RWPE2 (cell line): ENCODE data around the gene OVOL1.
"Not testable (repeated sequence)": the region's sequence is repeated elsewhere in the genome, so short reads cannot be mapped to it uniquely, and the experiment has no call there.

Experiments used
- ATAC-seq: fragments of 200-7000 bp; cut with Tn5 transposase; 3 replicates; pipeline ENCODE4 v1.9.1; 2021; ENCODE audit warnings: low read depth
- DNase-seq: peaks from one replicate; pipeline ENCODE4 v3.0.0-alpha.2; 2020; ENCODE audit warnings: low spot score
- H3K27ac ChIP-seq: fragments of 450-650 bp; 2 replicates; pipeline ENCODE4 v1.5.1; 2017; ENCODE audit warnings: mild to moderate bottlenecking; ENCODE audit not compliant: poor library complexity, severe bottlenecking
- H3K27me3 ChIP-seq: fragments of 250-450 bp; sonication (Bioruptor Pico); 2 replicates; pipeline ENCODE4 v1.5.1; 2021; ENCODE audit warnings: mild to moderate bottlenecking, moderate library complexity; ENCODE audit not compliant: insufficient read depth, poor library complexity, severe bottlenecking
- H3K36me3 ChIP-seq: fragments of 250-450 bp; sonication (Bioruptor Pico); 2 replicates; pipeline ENCODE4 v1.5.1; 2020; ENCODE audit warnings: low read depth, mild to moderate bottlenecking, moderate library complexity
- H3K4me1 ChIP-seq: fragments of 250-450 bp; sonication (Bioruptor Pico); 2 replicates; pipeline ENCODE4 v1.5.1; 2021; ENCODE audit warnings: mild to moderate bottlenecking, moderate library complexity; ENCODE audit not compliant: insufficient read depth, poor library complexity, severe bottlenecking
- H3K4me3 ChIP-seq: fragments of 250-450 bp; sonication (Bioruptor Pico); 2 replicates; pipeline ENCODE4 v1.5.1; 2021; ENCODE audit warnings: mild to moderate bottlenecking, moderate library complexity; ENCODE audit not compliant: severe bottlenecking
- H3K9me3 ChIP-seq: fragments of 250-450 bp; sonication (Bioruptor Pico); 2 replicates; pipeline ENCODE4 v1.5.1; 2021; ENCODE audit warnings: mild to moderate bottlenecking, moderate library complexity; ENCODE audit not compliant: severe bottlenecking
- CTCF ChIP-seq: fragments of 450-650 bp; IDR thresholded peaks from one replicate; pipeline ENCODE4 v1.5.1; 2017; ENCODE audit warnings: mild to moderate bottlenecking, moderate library complexity; ENCODE audit not compliant: poor library complexity, severe bottlenecking

Gene OVOL1

DNA sequence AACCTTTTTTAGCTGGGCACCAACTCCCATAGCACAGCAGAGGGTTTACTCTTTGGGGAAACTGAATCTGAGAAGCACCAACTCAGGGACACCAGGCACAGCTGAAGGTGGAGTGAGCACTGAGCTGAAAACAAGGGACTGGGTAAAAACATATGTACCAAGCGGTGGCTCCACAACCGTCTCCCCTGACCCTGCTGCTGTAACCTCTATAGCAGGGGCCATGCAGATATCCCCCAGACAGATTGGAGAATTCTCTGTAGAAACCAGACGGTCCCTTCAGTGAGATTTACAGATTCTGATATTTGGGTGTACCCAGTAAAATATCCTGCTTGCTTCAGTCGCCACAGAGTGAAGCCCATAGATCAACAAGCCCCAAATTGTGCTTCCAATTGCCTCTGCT lies 42.6 kb downstream of the OVOL1 start:
- DNase-seq: no peak
- H3K4me1 ChIP-seq: no peaks in the 10 kb centered on the region
- H3K4me3 ChIP-seq: no peak overlapping the region
- TF ChIP-seq CTCF: no peak
- no peaks in the 10 kb centered on the region for H3K27me3 ChIP-seq
- H3K9me3 ChIP-seq: no peaks in the 10 kb centered on the region
- H3K36me3 ChIP-seq: no peaks in the 10 kb centered on the region
- ATAC-seq: no peak
- no peak overlapping the region for H3K27ac ChIP-seq

DNA sequence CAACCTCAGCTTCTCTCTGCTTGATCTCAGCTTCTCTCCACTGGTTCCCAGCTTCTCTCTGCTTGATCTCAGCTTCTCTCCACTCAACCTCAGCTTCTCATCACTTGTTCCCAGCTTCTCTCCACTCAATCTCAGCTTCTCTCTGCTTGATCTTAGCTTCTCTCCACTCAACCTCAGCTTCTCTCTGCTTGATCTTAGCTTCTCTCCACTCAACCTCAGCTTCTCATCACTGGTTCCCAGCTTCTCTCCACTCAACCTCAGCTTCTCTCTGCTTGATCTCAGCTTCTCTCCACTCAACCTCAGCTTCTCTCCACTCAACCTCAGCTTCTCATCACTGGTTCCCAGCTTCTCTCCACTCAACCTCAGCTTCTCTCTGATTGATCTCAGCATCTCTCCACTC lies 45.4 kb downstream of the OVOL1 start:
- H3K27ac ChIP-seq, H3K27me3 ChIP-seq, H3K36me3 ChIP-seq, DNase-seq, ATAC-seq, H3K4me1 ChIP-seq, H3K9me3 ChIP-seq, H3K4me3 ChIP-seq: not testable (repeated sequence)

- peak within 1 kb of the TSS; percentile 37 for H3K4me3 ChIP-seq
- H3K27me3 ChIP-seq: no peaks in the 10 kb centered on the region
Observed at GRCh38 chr11:65833297-65834030, 46.6 kb downstream of the OVOL1 start, which contains the start of gene SNX32. Gene SNX32, plus strand, starts transcription at chr11:65833963. Its CDS starts 103 bp downstream, at chr11:65834066.

DNA sequence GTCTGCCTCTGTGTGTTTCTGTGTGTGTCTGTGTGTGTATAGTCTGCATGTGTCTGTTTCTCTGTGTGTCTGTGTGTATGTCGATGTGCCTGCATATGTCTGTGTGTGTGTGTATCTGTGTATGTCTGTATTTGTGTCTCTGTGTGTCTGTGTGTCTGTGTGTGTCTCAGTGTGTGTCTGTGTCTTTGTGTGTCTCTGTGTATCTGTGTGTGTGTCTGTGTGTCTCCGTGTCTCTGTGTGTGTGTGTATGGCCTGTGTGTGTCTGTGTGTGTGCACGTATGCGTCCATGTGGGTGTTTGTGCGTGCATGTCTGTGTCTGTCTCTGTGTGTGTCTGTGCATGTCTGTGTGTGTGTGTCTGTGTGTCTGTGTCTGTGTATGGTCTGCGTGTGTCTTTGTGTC lies 47.3 kb downstream of the OVOL1 start:
- Histone ChIP-seq H3K27me3 (no peaks in the 10 kb centered on the region), H3K9me3 (no peaks in the 10 kb centered on the region), H3K36me3 (no peaks in the 10 kb centered on the region), H3K4me3 (peak overlapping the region; percentile 37), H3K4me1 (no peaks in the 10 kb centered on the region), H3K27ac (no peak overlapping the region)
- DNase-seq (no peak), ATAC-seq (no peak)
- TF ChIP-seq CTCF: no peak

More at GRCh38 chr11:65833297-65834030, 46.6 kb downstream of the OVOL1 start, which contains the start of gene SNX32:
- peak; percentile 94 for DNase-seq
- H3K27ac ChIP-seq: no peak within 1 kb of the TSS
- no peaks in the 10 kb centered on the region for H3K9me3 ChIP-seq
- TF ChIP-seq CTCF: no peak
- H3K4me1 ChIP-seq: no peaks in the 10 kb centered on the region
- no peaks in the 10 kb centered on the region for H3K36me3 ChIP-seq
- ATAC-seq: peak; percentile 99

- DNase-seq (no peak), ATAC-seq (peak; percentile 23; the same call in 1 of the 3 replicates)
- no peak for TF ChIP-seq CTCF
- no peaks in the 10 kb centered on the region for H3K27me3 ChIP-seq
- H3K9me3 ChIP-seq: no peaks in the 10 kb centered on the region
- no peak overlapping the region for H3K4me3 ChIP-seq
- H3K4me1 ChIP-seq: no peaks in the 10 kb centered on the region
- no peak overlapping the region for H3K27ac ChIP-seq
- no peaks in the 10 kb centered on the region for H3K36me3 ChIP-seq
Observed at GRCh38 chr11:65842144-65842543, 55.3 kb downstream of the OVOL1 start.
